ENCODE results near the gene ATG101.

GRCh38 chr12:52087961-52088820, 18.4 kb downstream of the ATG101 start:
- no peak for TF ChIP-seq EZH2 (IDR thresholded peaks at IDR 0.05; ENCODE audit: borderline replicate concordance, low read length)
- TF ChIP-seq CTCF (IDR thresholded peaks at IDR 0.05; ENCODE audit: low read length): peak; percentile 42

Measured in OCI-LY1 (cell line).